GM23338 (cell line): ENCODE results near the gene CIPC. TPM values are rescaled to one million over a fixed set of nuclear protein-coding genes. Genes with fewer than 3 reads are reported as not detected.

Experiments
- polyA plus RNA-seq: library from polyadenylated mRNA; unstranded; fragments of >200 nt; fragmentation: Nextera tagmentation; extraction: Ambion mirVana; gene quantifications from 2 replicates; pipeline ENCODE4 v1.2.1, GENCODE V29; 2016
- total RNA-seq: library from RNA; depleted of rRNA; stranded (reverse); fragments of >200 nt; shearing (Covaris generic); gene quantifications from 2 replicates; pipeline ENCODE4 v1.2.3, GENCODE V29; 2014; rRNA removed

The CIPC gene
- total and polyA plus RNA-seq, 2 experiments from 2014 or later: 8.1 to 36.9 TPM

Other genes with a start within 250 kb of the CIPC start
- 97.8 and 119 TPM in 2 replicates for gene IRF2BPL, start 69.5 kb upstream of the CIPC start, total RNA-seq
- gene IRF2BPL, start 69.5 kb upstream of the CIPC start, polyA plus RNA-seq: 11.2 and 13.2 TPM in 2 replicates
- gene ZDHHC22, start 43.5 kb downstream of the CIPC start, total RNA-seq: 29.3 and 32.1 TPM in 2 replicates
- 14.7 and 17.6 TPM in 2 replicates for gene ZDHHC22, start 43.5 kb downstream of the CIPC start, polyA plus RNA-seq
- 6.3 and 6.4 TPM in 2 replicates for gene TMEM63C, start 83.5 kb downstream of the CIPC start, total RNA-seq
- 1.2 and 2.1 TPM in 2 replicates for gene TMEM63C, start 83.5 kb downstream of the CIPC start, polyA plus RNA-seq
- 0.27 and 1.0 TPM in 2 replicates for gene NGB, start 172.9 kb downstream of the CIPC start, total RNA-seq
- gene NGB, start 172.9 kb downstream of the CIPC start, polyA plus RNA-seq: 0.10 and 0.21 TPM in 2 replicates
- gene POMT2, start 222.6 kb downstream of the CIPC start, total RNA-seq: 29.9 and 35.4 TPM in 2 replicates
- gene POMT2, start 222.6 kb downstream of the CIPC start, polyA plus RNA-seq: 20.5 and 24.3 TPM in 2 replicates
- 26.3 and 31.0 TPM in 2 replicates for gene GSTZ1, start 222.8 kb downstream of the CIPC start, total RNA-seq
- gene GSTZ1, start 222.8 kb downstream of the CIPC start, polyA plus RNA-seq: 29.0 and 30.4 TPM in 2 replicates